Hematopoietic multipotent progenitor cell treated with erythropoietin and hydrocortisone succinate and interleukin-3 and kit ligand, for 4 days (in vitro differentiated cells): ENCODE measurements around the gene EIF3A.
A peak's percentile ranks its signal among the peaks of the same experiment; 100 is the strongest.
"Not testable (repeated sequence)": the region's sequence is repeated elsewhere in the genome, so short reads cannot be mapped to it uniquely, and the experiment has no call there.

Experiments
- DNase-seq: peaks from one replicate; pipeline ENCODE4 v3.0.0-alpha.2; 2015

EIF3A gene

GRCh38 chr10:119080521-119081259, at the start of gene EIF3A:
Gene EIF3A, minus strand, starts transcription at chr10:119080817. Its CDS starts 141 bp downstream, at chr10:119080676.
- peak; percentile 96 for DNase-seq

- no peak for DNase-seq
Measured at GRCh38 chr10:119129721-119130120, 49.1 kb upstream of the EIF3A start.

- DNase-seq, result no peak
Measured at GRCh38 chr10:119125942-119126341, 45.3 kb upstream of the EIF3A start.

- no peak for DNase-seq
Measured at GRCh38 chr10:119120875-119121274, 40.3 kb upstream of the EIF3A start.

- DNase-seq, result no peak
Measured at GRCh38 chr10:119120413-119120867, 39.8 kb upstream of the EIF3A start.

GRCh38 chr10:119119400-119119799, 38.8 kb upstream of the EIF3A start:
- DNase-seq, result no peak

- DNase-seq, result no peak
Measured at GRCh38 chr10:119118231-119118630, 37.6 kb upstream of the EIF3A start.

- no peak for DNase-seq
Measured at GRCh38 chr10:119116326-119116951, 35.8 kb upstream of the EIF3A start.

- DNase-seq, result no peak
Measured at GRCh38 chr10:119115926-119116325, 35.3 kb upstream of the EIF3A start.

- DNase-seq, result peak; percentile 90
Measured at GRCh38 chr10:119113751-119114732, 33.4 kb upstream of the EIF3A start.

GRCh38 chr10:119112056-119112455, 31.4 kb upstream of the EIF3A start:
- no peak for DNase-seq

- peak; percentile 50 for DNase-seq
Measured at GRCh38 chr10:119107771-119108170, 27.2 kb upstream of the EIF3A start.

- peak; percentile 74 for DNase-seq
Measured at GRCh38 chr10:119107106-119107505, 26.5 kb upstream of the EIF3A start.

- not testable (repeated sequence) for DNase-seq
Measured at GRCh38 chr10:119105899-119106298, 25.3 kb upstream of the EIF3A start.

GRCh38 chr10:119105155-119105554, 24.5 kb upstream of the EIF3A start:
- no peak for DNase-seq

GRCh38 chr10:119104654-119105015, 24.0 kb upstream of the EIF3A start:
- peak; percentile 51 for DNase-seq

GRCh38 chr10:119103903-119104653, 23.5 kb upstream of the EIF3A start, which contains the start of gene DENND10:
Gene DENND10, plus strand, starts transcription at chr10:119104113. Its CDS starts 30 bp downstream, at chr10:119104143.
- peak; percentile 90 for DNase-seq

- DNase-seq, result no peak
Measured at GRCh38 chr10:119103241-119103902, 22.8 kb upstream of the EIF3A start.

- DNase-seq, result peak; percentile 57
Measured at GRCh38 chr10:119101366-119102098, 20.9 kb upstream of the EIF3A start.

GRCh38 chr10:119100434-119101238, 20.0 kb upstream of the EIF3A start:
- peak; percentile 56 for DNase-seq
